EL (cell line): ENCODE data around the gene MET.
"Not testable (repeated sequence)": the region's sequence is repeated elsewhere in the genome, so short reads cannot be mapped to it uniquely, and the experiment has no call there.

Experiments used
- DNase-seq: peaks from one replicate; pipeline ENCODE4 v3.0.0-alpha.2; 2016

Gene MET

GRCh38 chr7:116757283-116757682 is 85.3 kb downstream of the MET start:
- no peak for DNase-seq

GRCh38 chr7:116759642-116760041 is 87.6 kb downstream of the MET start:
- not testable (repeated sequence) for DNase-seq

GRCh38 chr7:116762971-116763370 is 91.0 kb downstream of the MET start:
- DNase-seq, result no peak

DNA sequence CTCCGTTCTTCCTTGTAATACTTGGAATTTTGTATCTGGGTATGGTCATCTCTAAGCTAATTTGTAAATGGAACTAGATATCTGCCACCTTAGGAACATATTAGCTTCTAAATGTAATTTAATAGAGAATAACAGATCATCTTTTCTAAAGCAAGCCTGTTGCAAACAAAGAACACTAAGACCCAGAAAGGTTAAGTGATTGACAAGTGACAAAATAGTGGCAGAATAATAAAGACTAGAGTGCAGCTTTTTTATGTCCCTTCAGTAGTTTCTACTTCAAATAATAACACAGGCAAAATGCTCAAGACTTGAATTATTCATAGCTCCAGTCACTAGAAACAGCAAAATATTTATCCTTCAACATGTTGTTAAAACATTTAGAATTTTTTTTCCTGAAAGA is 91.7 kb downstream of the MET start:
- no peak for DNase-seq

- DNase-seq, result no peak
These were observed 94.9 kb downstream of the MET start for GRCh38 chr7:116766881-116767280.

DNA sequence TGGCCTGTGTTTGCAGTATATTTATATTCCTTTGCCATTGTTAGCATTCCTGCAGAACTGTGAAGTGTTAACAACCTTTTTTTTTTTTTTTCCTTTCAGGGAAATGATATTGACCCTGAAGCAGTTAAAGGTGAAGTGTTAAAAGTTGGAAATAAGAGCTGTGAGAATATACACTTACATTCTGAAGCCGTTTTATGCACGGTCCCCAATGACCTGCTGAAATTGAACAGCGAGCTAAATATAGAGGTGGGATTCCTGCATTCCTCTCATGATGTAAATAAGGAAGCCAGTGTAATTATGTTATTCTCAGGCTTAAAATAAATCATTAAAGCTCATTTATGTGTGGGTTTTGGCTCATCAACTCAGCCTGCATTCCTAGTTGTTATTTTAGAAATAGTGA is 97.5 kb downstream of the MET start:
- no peak for DNase-seq

DNA sequence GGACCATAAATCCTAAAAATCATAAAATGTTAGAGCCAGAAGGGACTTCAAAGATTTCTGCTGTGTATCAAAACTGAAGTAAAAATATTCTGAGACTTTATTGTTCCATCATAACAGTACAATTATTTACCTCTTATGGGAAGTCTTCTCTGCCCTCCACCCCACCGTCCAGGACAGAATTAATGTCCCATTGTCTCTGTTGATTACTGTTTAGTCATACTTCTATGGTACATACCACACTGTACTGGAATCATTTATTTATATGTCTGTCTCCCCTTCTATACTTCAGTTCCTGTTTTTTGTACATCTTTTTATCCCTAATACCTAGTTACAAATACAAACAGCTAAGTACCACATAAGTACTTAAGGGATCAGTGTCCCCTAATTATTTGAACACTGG is 98.9 kb downstream of the MET start:
- no peak for DNase-seq

GRCh38 chr7:116771640-116772039 is 99.6 kb downstream of the MET start:
- DNase-seq, result no peak

DNA sequence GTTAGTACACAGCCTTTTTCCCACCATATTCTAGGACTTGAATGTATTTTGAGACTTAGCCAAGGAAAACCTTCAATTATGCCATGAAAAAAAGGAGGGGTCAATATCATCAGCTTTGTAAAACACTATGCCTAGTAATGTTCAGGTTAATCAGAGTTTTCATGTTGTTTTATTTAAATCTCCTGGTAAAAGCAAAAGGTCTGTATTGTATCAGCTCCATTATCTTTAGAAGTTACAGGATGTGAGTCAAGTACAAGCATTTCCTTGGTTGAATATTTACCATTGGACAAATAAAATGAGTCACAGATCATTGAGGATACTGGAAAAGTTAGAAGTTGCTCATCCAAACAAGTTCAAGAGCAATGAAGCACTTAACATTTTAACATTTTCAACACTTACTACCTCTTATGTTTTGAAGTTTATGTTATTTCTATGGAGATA is 100.4 kb downstream of the MET start:
- peak; percentile 72 for DNase-seq

GRCh38 chr7:116772926-116773749 is 101.1 kb downstream of the MET start:
- no peak for DNase-seq

DNA sequence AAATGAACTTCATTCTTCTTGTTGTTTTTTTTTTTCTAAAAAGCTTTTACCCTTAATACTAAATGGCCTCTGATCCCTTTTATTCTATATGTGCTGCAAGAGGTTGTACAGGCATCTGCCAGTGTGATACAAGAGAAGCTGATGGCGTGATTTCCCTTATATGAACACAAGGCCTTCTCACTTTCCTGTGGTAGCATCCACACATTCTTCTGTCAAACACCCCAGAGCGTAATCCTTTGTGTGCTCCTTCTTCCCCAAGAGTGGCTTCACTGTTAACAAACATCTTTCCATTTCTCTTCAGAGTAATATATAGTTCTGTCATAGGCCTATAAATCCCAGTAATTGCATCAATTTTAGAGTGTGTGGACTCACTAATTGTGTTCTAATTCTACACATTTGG is 104.0 kb downstream of the MET start:
- no peak for DNase-seq

- peak; percentile 83 for DNase-seq
These were observed 104.8 kb downstream of the MET start for GRCh38 chr7:116776610-116777289.

GRCh38 chr7:116777651-116778281 is 105.8 kb downstream of the MET start:
- peak; percentile 81 for DNase-seq

DNA sequence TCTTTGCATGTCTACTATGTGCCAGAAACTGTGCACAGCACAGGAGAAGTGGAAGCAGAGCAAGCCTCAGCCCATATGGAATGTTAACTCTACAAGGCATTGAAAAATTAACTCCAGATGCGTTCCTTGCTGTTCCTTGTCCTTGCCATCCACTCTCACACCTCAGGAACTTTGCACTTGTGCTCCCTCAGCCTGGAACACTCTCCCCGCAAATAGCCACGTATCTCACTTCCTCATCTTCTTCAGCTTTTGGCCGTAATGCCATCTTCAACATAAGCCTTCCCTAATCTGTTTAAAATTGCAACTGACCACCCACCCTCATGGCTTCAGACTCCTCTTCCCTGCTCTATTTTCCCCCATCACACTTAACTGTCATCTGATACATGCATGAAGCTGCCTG is 107.2 kb downstream of the MET start:
- no peak for DNase-seq

GRCh38 chr7:116779931-116780330 is 107.9 kb downstream of the MET start:
- DNase-seq, result peak; percentile 21

GRCh38 chr7:116780521-116780920 is 108.5 kb downstream of the MET start:
- peak; percentile 16 for DNase-seq

GRCh38 chr7:116780966-116781365 is 109.0 kb downstream of the MET start:
- no peak for DNase-seq

DNA sequence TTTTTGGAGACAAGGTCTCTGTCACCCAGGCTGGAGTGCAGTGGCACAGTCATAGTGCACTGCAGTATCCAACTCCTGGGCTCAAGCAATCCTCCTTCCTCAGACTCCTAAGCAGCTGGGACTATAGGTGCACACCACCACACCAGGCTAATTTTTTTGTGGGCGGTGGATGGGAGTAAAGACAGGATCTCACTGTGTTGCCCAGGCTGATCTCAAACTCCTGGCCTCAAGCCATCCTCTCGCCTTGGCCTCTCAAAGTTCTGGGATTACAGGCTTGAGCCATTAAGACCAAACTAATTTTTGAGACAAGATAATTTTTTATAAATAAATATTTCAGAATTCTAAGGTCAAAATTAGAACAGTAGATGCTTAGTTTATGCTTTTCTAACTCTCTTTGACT is 109.6 kb downstream of the MET start:
- DNase-seq, result no peak

DNA sequence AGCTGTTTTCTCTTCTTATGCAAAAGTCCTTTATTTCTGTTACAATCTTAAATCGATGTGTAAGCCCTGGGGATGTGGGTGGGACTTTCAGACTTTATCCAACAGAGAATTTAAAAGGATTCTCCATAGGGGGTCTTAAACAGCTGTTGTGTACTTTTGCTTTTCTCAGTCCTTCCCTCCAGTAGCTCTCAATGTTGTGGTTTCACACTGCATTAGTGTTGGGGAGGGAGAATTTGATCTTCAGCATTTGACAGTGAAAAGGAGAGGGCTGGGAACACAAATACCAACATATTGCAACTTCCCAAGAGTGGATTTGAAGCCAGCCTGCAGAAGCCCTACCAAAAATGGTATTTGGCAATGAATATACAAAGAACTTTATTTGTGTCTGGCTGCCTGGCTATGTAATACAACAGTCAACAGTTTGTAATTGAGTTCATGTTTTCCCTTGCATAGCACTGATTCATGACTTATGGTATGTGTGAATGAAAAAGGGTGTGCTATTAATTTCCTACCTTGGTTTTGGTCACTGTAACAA is 110.2 kb downstream of the MET start:
- peak; percentile 55 for DNase-seq

- no peak for DNase-seq
These were observed 111.8 kb downstream of the MET start for GRCh38 chr7:116783666-116784318.

GRCh38 chr7:116784647-116785046 is 112.7 kb downstream of the MET start:
- no peak for DNase-seq

DNA sequence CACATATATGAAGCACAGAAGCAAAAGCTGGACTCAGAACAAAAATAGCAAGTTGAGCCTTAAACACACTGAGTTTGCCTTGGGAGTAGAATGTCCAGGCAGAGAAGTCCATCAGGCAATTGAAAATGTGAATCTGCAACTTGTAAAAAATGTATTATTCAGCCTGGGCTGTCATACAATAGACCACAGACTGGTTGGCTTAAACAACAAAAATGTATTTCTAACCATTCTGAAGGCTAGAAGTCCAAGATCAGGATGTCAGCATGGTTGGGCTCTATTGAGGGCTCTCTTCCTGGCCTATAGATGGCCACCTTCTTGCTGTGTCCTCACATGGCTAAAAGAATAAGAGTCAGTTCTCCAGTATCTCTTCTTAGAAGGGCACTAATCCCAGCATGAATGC is 113.8 kb downstream of the MET start:
- DNase-seq, result no peak

DNA sequence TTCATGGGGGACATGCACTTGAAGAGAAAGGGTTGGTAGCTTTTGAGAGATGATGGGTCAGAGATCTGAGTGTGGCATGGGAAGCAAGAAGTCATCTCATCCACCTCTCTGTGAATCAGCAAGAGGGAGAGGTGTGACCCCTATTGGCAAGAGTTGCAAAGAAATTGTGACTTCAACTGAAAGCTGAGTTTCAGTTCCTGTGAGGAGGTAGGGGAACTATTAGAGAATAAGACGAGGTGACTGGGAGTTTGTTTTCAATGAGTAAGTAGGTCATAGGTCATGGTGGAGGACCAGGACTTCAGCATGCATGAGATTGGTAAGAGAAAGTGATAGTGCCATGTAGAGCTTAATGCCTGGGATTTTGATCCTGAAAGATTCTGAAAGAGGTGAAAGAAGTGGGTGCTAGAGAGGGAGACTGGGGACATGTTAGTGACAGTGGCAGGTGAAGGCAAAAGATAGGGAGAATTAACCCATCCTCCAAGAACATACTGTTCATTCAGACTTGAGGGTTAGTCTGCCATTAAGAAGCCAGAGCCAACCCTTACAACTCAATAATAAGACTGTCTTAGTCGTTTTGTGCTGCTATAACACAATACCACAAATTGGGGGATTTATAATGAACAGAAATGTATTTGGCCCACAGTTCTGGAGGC is 114.9 kb downstream of the MET start:
- DNase-seq, result peak; percentile 50
